Stomach smooth muscle (tissue), 2 donors: ENCODE measurements around the gene CEACAM21.

Source experiments
- H3K27ac ChIP-seq: one replicate; pipeline ENCODE4 v1.7.0; 2013; ENCODE audit warnings: mild to moderate bottlenecking, low read length, inconsistent platforms
- H3K27me3 ChIP-seq, 2 donors: one replicate each; pipeline ENCODE4 v1.7.0; 2013; ENCODE audit warnings: low read length in 2 of 2; ENCODE audit not compliant: insufficient read depth in 2 of 2, control insufficient read depth in 1 of 2
- H3K36me3 ChIP-seq, 2 donors: one replicate each; pipeline ENCODE4 v1.7.0; 2013; ENCODE audit warnings: low read length in 2 of 2; ENCODE audit not compliant: control insufficient read depth in 2 of 2, insufficient read depth in 2 of 2
- H3K4me1 ChIP-seq: one replicate; pipeline ENCODE4 v1.7.0; 2013; ENCODE audit warnings: low read length; ENCODE audit not compliant: control insufficient read depth, insufficient read depth
- H3K4me3 ChIP-seq, 2 donors: one replicate each; pipeline ENCODE4 v1.7.0; 2013; ENCODE audit warnings: low read length in 2 of 2
- H3K9ac ChIP-seq, 2 donors: one replicate each; pipeline ENCODE4 v1.7.0; 2013; ENCODE audit warnings: low read length in 2 of 2, mild to moderate bottlenecking in 1 of 2
- H3K9me3 ChIP-seq, 2 donors: one replicate each; pipeline ENCODE4 v1.7.0; 2013; ENCODE audit warnings: low read length in 2 of 2; ENCODE audit not compliant: control insufficient read depth in 2 of 2
- donor health status: healthy.
- donor health status: Pancreatic carcinoma.

Gene CEACAM21

DNA sequence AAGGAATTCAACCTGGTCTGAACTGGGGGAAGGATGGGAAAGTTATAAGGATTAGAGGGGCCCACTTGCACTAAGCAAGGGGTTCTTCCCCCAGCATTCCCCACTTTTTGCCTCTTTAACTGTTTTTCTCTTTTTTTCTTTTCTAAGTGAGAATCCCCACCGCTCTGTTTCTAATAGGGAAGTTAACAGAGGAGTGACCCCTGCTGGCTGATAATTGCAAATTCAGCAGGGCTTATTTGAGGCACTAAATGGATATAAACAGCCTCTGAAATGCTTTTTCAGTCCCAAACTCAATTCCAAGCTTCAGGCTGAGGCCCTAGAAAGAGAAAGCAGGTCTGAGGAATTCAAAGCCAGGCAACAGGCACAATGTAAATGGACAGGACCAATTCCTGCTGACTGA is 38.2 kb upstream of the CEACAM21 start:
- Histone ChIP-seq H3K36me3 (no peaks in the 10 kb centered on the region), H3K9me3 (no peaks in the 10 kb centered on the region), H3K4me1 (no peaks in the 10 kb centered on the region), H3K9ac (no peak overlapping the region), H3K27me3 (peaks cover 9 to 13% of the 10 kb centered on the region in 2 donors), H3K27ac (no peak overlapping the region), H3K4me3 (no peak overlapping the region)

DNA sequence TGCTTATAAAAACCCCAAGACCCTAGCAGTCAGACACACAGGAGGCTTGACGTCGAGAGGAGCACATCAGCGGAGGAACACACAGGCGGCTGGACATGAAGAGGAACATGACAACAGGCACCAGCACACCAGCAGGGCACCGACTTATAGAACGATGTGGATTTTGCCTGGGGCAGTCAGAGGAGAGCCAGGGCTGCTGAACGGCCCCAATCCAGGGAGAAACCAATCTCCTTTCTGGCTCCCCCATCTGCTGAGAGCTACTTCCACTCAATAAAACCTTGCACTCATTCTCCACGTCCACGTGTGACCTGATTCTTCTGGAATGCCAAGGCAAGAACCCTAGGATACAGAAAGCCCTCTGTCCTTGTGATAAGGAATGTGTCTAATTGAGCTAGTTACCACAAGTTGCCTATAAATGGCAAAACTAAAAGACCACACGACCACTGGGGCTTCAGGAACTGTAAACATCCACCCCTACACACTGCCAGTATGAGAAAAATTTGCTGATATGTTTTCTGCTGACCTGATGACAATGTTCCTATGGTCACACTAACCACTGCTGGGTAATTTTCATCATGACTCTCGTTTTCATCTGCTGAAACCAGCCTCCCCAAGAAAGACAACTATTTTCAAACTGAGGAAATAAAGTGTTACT is 35.8 kb upstream of the CEACAM21 start:
- H3K27me3 ChIP-seq = peaks cover 9 to 13% of the 10 kb centered on the region in 2 donors
- H3K4me1 ChIP-seq = no peaks in the 10 kb centered on the region

DNA sequence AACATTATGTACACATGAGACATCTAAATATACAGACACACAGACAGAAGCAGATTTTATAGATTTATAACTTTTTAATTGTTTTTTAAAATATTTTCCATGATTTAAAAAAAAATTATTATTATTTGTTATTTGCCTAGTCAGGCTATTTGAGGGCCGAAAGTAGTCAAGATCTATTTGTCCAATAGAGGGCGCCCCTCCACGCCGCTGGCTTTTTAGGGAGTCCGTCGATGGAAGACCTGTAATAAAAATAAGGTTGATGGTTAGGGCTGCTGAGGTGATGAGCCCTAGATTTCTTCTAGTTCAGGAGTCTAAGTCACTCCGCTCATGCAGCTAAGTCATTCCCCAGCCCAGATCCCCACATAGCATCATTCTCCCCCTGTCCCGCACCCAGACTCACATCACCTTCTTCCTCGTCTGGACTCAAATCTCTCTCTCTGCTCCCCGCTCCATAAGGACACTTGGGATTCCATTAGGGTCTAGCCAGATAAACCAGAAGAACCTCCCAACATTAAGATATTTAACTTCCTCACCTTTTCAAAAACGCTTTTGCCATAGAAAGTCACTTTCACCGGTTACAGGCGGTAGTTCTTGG is 33.9 kb upstream of the CEACAM21 start:
- Histone ChIP-seq H3K4me3 (no peak overlapping the region), H3K9me3 (no peaks in the 10 kb centered on the region), H3K4me1 (no peaks in the 10 kb centered on the region), H3K9ac (no peak overlapping the region), H3K27ac (no peak overlapping the region), H3K27me3 (peaks cover 9 to 18% of the 10 kb centered on the region in 2 donors), H3K36me3 (no peaks in the 10 kb centered on the region)

More for the DNA sequence above, 35.8 kb upstream of the CEACAM21 start:
- H3K4me3 ChIP-seq = no peak overlapping the region
- no peak overlapping the region for H3K9ac ChIP-seq
- H3K9me3 ChIP-seq = no peaks in the 10 kb centered on the region
- H3K27ac ChIP-seq = no peak overlapping the region
- H3K36me3 ChIP-seq = no peaks in the 10 kb centered on the region

DNA sequence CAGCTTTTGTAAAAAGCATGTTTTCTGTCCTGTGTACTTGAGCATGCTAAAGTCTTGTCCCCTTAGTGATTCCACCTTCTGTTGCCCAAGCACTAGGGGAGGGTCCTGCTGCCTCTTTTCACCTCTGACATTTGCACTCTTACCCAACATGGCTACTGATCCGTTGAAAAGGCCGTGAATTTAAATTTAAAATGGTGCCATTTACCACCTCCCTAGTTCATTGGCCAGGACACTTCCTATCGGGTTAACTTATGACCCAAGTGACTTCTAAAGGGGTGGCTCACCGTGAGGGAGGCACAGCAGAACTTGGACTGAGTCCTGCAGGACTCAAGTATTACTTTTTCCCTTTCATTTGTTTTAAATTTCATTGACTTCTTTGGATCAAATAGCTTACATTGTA is 33.3 kb upstream of the CEACAM21 start:
- Histone ChIP-seq H3K9me3 (no peaks in the 10 kb centered on the region), H3K27me3 (peaks cover 9 to 21% of the 10 kb centered on the region in 2 donors), H3K36me3 (no peaks in the 10 kb centered on the region), H3K9ac (no peak overlapping the region), H3K4me3 (no peak overlapping the region), H3K4me1 (no peaks in the 10 kb centered on the region), H3K27ac (no peak overlapping the region)

DNA sequence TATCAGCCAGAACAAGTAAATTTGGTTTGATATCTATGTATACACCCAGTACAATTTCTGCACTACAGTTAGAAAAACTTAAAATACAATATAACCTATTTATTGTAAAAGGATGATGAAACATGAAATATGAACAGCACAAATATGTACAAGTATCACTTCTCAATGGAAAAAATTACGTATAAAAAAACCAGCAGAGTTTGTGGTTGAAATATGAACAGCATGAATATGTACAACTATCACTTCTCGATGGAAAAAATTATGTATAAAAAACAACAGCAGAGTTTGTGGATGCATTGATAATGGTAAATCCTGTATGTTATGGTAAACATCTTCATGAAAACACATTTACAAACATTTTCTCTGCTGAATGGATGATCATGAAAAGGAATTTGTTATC is 32.4 kb upstream of the CEACAM21 start:
- peaks cover 3 to 16% of the 10 kb centered on the region in 2 donors for H3K27me3 ChIP-seq

DNA sequence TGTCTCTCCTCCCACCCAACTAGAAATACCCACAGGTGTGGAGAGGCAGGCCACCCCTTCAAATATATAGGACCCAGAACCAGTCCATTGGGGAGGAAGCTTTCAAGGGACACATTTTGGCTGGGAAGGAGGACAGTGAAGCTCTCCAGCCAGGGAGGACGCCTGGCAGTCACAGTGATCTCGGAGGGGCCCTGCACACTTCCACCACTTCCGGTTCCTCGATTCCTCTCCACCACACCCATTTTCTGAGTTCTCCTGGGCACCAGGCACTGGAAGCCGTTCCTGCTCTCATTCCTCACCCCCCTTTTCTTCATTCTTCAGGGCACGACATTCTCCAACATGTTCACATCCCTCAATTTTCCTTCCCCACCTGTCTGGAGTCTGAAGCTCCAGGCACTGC is 30.4 kb upstream of the CEACAM21 start:
- Histone ChIP-seq H3K9ac (no peak overlapping the region), H3K9me3 (no peaks in the 10 kb centered on the region), H3K4me1 (no peaks in the 10 kb centered on the region), H3K36me3 (no peaks in the 10 kb centered on the region), H3K4me3 (no peak overlapping the region), H3K27me3 (peaks cover 0 to 21% of the 10 kb centered on the region in 2 donors), H3K27ac (no peak overlapping the region)

More for the DNA sequence above, 32.4 kb upstream of the CEACAM21 start:
- H3K36me3 ChIP-seq = no peaks in the 10 kb centered on the region
- no peak overlapping the region for H3K4me3 ChIP-seq
- H3K4me1 ChIP-seq = no peaks in the 10 kb centered on the region
- H3K9me3 ChIP-seq = no peaks in the 10 kb centered on the region
- H3K9ac ChIP-seq = no peak overlapping the region
- no peak overlapping the region for H3K27ac ChIP-seq

DNA sequence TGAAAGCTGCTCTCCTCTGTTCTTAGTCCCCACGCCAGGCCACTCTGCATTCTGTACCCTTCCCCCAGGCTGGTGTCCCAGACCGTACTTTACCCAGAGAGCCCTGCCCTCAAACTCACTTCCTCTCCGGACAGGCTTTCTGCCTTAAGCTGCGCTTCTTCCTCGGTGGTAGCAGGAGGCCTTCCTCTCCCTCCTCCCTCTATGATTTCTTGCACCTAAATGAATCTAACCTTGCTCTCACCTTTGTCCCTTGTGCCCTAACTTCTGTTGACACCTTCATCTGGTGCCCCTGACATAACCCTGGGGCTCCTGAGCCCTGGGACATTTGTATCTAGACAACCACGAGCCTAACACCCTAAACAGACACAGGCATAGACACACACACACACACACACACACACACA is 29.6 kb upstream of the CEACAM21 start:
- no peaks in the 10 kb centered on the region for H3K36me3 ChIP-seq
- H3K9me3 ChIP-seq = no peaks in the 10 kb centered on the region
- no peak overlapping the region for H3K27ac ChIP-seq
- H3K27me3 ChIP-seq = peaks cover 0 to 21% of the 10 kb centered on the region in 2 donors
- no peak overlapping the region for H3K9ac ChIP-seq
- no peak overlapping the region for H3K4me3 ChIP-seq
- no peaks in the 10 kb centered on the region for H3K4me1 ChIP-seq

DNA sequence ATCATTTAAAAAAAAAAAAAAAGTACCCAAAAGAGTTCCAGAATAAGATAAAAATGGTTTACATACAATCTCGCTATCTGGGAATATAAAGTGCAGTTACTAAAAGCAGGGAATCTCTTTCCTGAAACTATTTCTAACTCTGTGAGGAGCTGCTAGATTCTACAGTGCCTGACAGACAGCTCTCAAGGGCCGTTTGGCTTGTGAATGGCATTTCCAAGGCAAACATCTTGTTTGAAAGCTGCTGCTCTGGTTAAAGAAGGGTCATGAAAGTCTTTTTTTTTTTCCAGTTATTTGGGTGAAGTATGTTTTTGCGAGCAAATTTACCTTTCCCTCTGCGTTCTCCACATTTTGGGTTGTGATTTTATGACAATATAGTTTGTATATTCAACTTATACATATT is 29.0 kb upstream of the CEACAM21 start:
- Histone ChIP-seq H3K27ac (no peak overlapping the region), H3K36me3 (no peaks in the 10 kb centered on the region), H3K27me3 (peaks cover 0 to 21% of the 10 kb centered on the region in 2 donors), H3K9ac (no peak overlapping the region), H3K4me1 (no peaks in the 10 kb centered on the region), H3K9me3 (no peaks in the 10 kb centered on the region), H3K4me3 (no peak overlapping the region)

DNA sequence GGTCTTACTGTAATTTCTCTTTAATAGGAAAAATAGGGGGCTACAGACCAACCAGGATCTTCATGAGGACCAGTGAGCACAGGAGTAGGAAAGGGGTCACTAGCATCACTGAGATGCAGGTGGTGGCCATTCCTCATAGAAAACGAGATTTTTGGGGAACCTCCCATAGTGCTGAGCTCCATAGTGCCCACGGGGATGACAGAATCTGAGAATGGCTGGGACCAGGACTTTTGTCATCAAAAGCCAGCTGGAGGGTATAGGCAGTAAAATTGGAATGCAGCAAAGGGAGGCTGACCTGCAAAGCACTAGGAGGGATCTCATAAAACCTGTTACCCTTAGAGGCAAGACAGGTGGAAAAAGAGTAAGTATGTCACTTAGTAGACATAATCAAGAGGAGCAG is 28.4 kb upstream of the CEACAM21 start:
- Histone ChIP-seq H3K4me3 (no peak overlapping the region), H3K4me1 (no peaks in the 10 kb centered on the region), H3K27me3 (peaks cover 0 to 17% of the 10 kb centered on the region in 2 donors), H3K36me3 (no peaks in the 10 kb centered on the region), H3K9ac (no peak overlapping the region), H3K27ac (no peak overlapping the region), H3K9me3 (no peaks in the 10 kb centered on the region)

DNA sequence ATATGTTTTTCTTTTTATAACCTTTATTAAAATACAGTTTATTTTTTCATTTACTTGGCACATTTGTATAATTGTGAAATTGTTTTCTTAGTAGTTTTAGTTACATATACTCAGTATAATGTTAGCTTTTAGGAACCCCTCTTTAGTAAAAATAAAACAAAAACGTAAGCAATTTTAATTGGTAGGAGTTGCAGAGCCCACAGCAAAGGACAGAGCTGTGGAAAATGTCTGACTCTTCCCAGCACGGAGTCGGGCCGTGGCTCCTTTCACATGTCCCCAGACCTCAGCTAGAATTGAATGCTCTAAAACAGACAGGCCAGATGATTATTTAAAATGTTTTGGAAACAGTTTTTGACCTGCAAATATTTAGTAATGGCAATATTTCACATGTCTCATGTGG is 27.9 kb upstream of the CEACAM21 start:
- H3K27ac ChIP-seq = no peak overlapping the region
- no peaks in the 10 kb centered on the region for H3K36me3 ChIP-seq
- H3K27me3 ChIP-seq = peaks cover 0 to 15% of the 10 kb centered on the region in 2 donors
- no peaks in the 10 kb centered on the region for H3K4me1 ChIP-seq
- H3K9me3 ChIP-seq = no peaks in the 10 kb centered on the region
- H3K9ac ChIP-seq = no peak overlapping the region
- H3K4me3 ChIP-seq = no peak overlapping the region

DNA sequence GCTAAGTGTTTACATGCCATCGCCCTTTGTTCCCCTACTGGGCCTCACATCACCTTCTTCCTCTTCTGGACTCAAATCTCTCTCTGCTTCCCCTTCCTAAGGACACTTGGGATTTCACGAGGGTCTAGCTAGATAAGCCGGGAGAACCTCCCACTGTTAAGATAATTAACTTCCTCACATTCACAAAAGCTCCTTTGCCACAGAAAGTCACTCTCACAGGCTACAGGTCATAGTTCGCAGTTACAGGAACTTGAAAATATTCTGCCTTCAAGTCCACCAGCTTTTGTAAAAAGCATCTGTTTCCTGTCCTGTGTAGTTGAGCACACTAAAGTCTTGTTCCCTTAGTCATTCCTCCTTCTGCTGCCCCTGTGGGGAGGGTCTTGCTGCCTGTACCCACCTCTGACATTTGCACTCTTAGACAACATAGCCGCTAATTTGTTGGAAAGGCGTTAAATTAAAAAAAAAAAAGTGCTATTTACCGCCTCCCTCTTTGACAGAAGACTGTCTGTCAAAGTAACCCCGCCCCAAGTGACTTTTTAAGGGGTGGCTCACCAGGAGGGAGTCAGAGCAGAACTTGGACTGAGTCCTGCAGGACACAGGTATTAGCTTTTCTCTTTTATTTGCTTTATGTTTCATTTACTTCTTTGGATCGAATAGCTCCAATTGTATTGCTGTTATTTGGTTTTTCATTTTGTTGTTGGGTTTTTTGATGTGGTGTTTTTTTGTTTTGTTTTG is 26.8 kb upstream of the CEACAM21 start:
- H3K27ac ChIP-seq = no peak overlapping the region
- H3K4me3 ChIP-seq = no peak overlapping the region
- no peak overlapping the region for H3K9ac ChIP-seq

More for the DNA sequence above, 26.8 kb upstream of the CEACAM21 start:
- no peaks in the 10 kb centered on the region for H3K9me3 ChIP-seq
- H3K4me1 ChIP-seq = no peaks in the 10 kb centered on the region
- H3K36me3 ChIP-seq = no peaks in the 10 kb centered on the region
- H3K27me3 ChIP-seq = peaks cover 0 to 15% of the 10 kb centered on the region in 2 donors
